HG03565 (cell line): ENCODE data around the gene ANP32E.
"Not testable (repeated sequence)": the region's sequence is repeated elsewhere in the genome, so short reads cannot be mapped to it uniquely, and the experiment has no call there.

Source experiments
- ATAC-seq: cut with Tn5 transposase; IDR thresholded peaks from one replicate; pipeline ENCODE4 v1.9.1; 2021; ENCODE audit warnings: mild to moderate bottlenecking, moderate library complexity; ENCODE audit not compliant: unreplicated experiment

Gene ANP32E

GRCh38 chr1:150257624-150258585 is 22.0 kb upstream of the ANP32E start, which contains the start of gene CA14:
TSS of gene CA14 (plus strand) at chr1:150257774. CDS start at chr1:150258129, 355 bp downstream.
- ATAC-seq = no peak

GRCh38 chr1:150256554-150257341 is 20.8 kb upstream of the ANP32E start:
- ATAC-seq = no peak

- ATAC-seq = no peak
Observed at GRCh38 chr1:150256198-150256553, 20.3 kb upstream of the ANP32E start.

- ATAC-seq = no peak
Observed at GRCh38 chr1:150249936-150250335, 14.0 kb upstream of the ANP32E start.

- no peak for ATAC-seq
Observed at GRCh38 chr1:150243003-150243402, 7.1 kb upstream of the ANP32E start.

- ATAC-seq = no peak
Observed at GRCh38 chr1:150237746-150238145, 1.8 kb upstream of the ANP32E start.

GRCh38 chr1:150237176-150237575 is 1.3 kb upstream of the ANP32E start:
- not testable (repeated sequence) for ATAC-seq

- ATAC-seq = no peak
Observed at GRCh38 chr1:150236614-150237100, 745 bp upstream of the ANP32E start.

- ATAC-seq = no peak
Observed at GRCh38 chr1:150235294-150235851, 539 bp downstream of the ANP32E start.

- ATAC-seq = peak; percentile 37
Observed at GRCh38 chr1:150234566-150235293, 1.2 kb downstream of the ANP32E start.

- no peak for ATAC-seq
Observed at GRCh38 chr1:150234309-150234565, 1.7 kb downstream of the ANP32E start.

GRCh38 chr1:150233359-150234308 is 2.3 kb downstream of the ANP32E start:
- ATAC-seq = no peak

GRCh38 chr1:150232921-150233320 is 3.0 kb downstream of the ANP32E start:
- not testable (repeated sequence) for ATAC-seq

GRCh38 chr1:150228246-150228645 is 7.7 kb downstream of the ANP32E start:
- ATAC-seq = not testable (repeated sequence)

- ATAC-seq = no peak
Observed at GRCh38 chr1:150227228-150227627, 8.7 kb downstream of the ANP32E start.

GRCh38 chr1:150226486-150226885 is 9.4 kb downstream of the ANP32E start:
- ATAC-seq = no peak

GRCh38 chr1:150225546-150225945 is 10.4 kb downstream of the ANP32E start:
- no peak for ATAC-seq

- ATAC-seq = no peak
Observed at GRCh38 chr1:150224983-150225382, 10.9 kb downstream of the ANP32E start.

- no peak for ATAC-seq
Observed at GRCh38 chr1:150221552-150221951, 14.4 kb downstream of the ANP32E start.

GRCh38 chr1:150215855-150216254 is 20.1 kb downstream of the ANP32E start:
- ATAC-seq = not testable (repeated sequence)
